ENCODE data around the gene KCTD3. TPM values are rescaled to one million over a fixed set of nuclear protein-coding genes. Genes with fewer than 3 reads are reported as not detected.
A peak's percentile ranks its signal among the peaks of the same experiment; 100 is the strongest.

Gene KCTD3
- total RNA-seq, 1 experiment from 2014 or later = 34.7 TPM

GRCh38 chr1:215523128-215523861 is 43.8 kb upstream of the KCTD3 start:
- no peak overlapping the region for H3K27ac ChIP-seq (ENCODE audit: low read length)
- no peak for TF ChIP-seq SIN3A (IDR thresholded peaks at IDR 0.05; ENCODE audit: borderline replicate concordance, insufficient read depth, low read depth, low read length)
- TF ChIP-seq POLR2AphosphoS5 (IDR thresholded peaks at IDR 0.05; ENCODE audit: low read depth, low read length) = no peak
- TF ChIP-seq CTCF (IDR thresholded peaks at IDR 0.05) = peak; percentile 16; the same call in 1 of the 2 replicates
- TF ChIP-seq TCF7L2 (IDR thresholded peaks at IDR 0.05; ENCODE audit: low read depth, low read length) = no peak
- TF ChIP-seq REST (IDR thresholded peaks at IDR 0.05; ENCODE audit: insufficient read depth in 1 of 2, low read depth in 2 of 2, low read length in 1 of 2) = no peak
- no peak for ATAC-seq
- DNase-seq (ENCODE audit: low read depth, low spot score) = no peak
- no TSS peak for BruUV-seq (replicated peaks)
- ChIA-PET POLR2A (no interaction called here), CTCF (interaction anchor here (1.1 kb wide), 1 partner anchor 342 kb away, joined by 4 read pairs; no protein-coding TSS in a partner anchor)
- no peaks in the 10 kb centered on the region for H3K36me3 ChIP-seq (ENCODE audit: control insufficient read depth, insufficient read depth, low read length)
- H3K27me3 ChIP-seq (ENCODE audit: control insufficient read depth, insufficient read depth, low read length) = no peaks in the 10 kb centered on the region; the same call in 1 of the 2 replicates
- intact Hi-C loops (cut with micrococcal nuclease; ENCODE audit: unreplicated experiment) = loop anchor here (10.0 kb wide), 3 partner anchors 338 to 718 kb away; no protein-coding TSS in a partner anchor
- no peaks in the 10 kb centered on the region for H3K4me1 ChIP-seq (ENCODE audit: control insufficient read depth, insufficient read depth, low read length)
- no peaks in the 10 kb centered on the region for H3K9me3 ChIP-seq (ENCODE audit: control insufficient read depth, insufficient read depth, low read depth, low read length)
- H3K4me3 ChIP-seq (ENCODE audit: low read depth in 2 of 2, low read length in 2 of 2) = no peak overlapping the region
- in situ Hi-C loops (cut with HindIII; ENCODE audit: low pct_unique_long_range_greater_than_20kb, low sequenced_read_pairs) = no loop called here

- Histone ChIP-seq H3K27ac (ENCODE audit: low read length) (no peak overlapping the region), H3K27me3 (ENCODE audit: control insufficient read depth, insufficient read depth, low read length) (peaks cover 2% of the 10 kb centered on the region; the same call in 1 of the 2 replicates), H3K4me1 (ENCODE audit: control insufficient read depth, insufficient read depth, low read length) (no peaks in the 10 kb centered on the region), H3K9me3 (ENCODE audit: control insufficient read depth, insufficient read depth, low read depth, low read length) (no peaks in the 10 kb centered on the region), H3K4me3 (ENCODE audit: low read depth in 2 of 2, low read length in 2 of 2) (no peak overlapping the region), H3K36me3 (ENCODE audit: control insufficient read depth, insufficient read depth, low read length) (no peaks in the 10 kb centered on the region)
- DNase-seq (ENCODE audit: low read depth, low spot score) = no peak
- intact Hi-C loops (cut with micrococcal nuclease; ENCODE audit: unreplicated experiment) (loop anchor here (10.0 kb wide), 3 partner anchors 339 to 719 kb away; no protein-coding TSS in a partner anchor), in situ Hi-C loops (cut with HindIII; ENCODE audit: low pct_unique_long_range_greater_than_20kb, low sequenced_read_pairs) (no loop called here)
- TF ChIP-seq CTCF (IDR thresholded peaks at IDR 0.05) (no peak), TCF7L2 (IDR thresholded peaks at IDR 0.05; ENCODE audit: low read depth, low read length) (no peak), POLR2AphosphoS5 (IDR thresholded peaks at IDR 0.05; ENCODE audit: low read depth, low read length) (no peak), SIN3A (IDR thresholded peaks at IDR 0.05; ENCODE audit: borderline replicate concordance, insufficient read depth, low read depth, low read length) (no peak), REST (IDR thresholded peaks at IDR 0.05; ENCODE audit: insufficient read depth in 1 of 2, low read depth in 2 of 2, low read length in 1 of 2) (no peak)
- no TSS peak for BruUV-seq (replicated peaks)
- CTCF ChIA-PET = interaction anchor here (1.1 kb wide), 1 partner anchor 343 kb away, joined by 4 read pairs; no protein-coding TSS in a partner anchor
- POLR2A ChIA-PET = no interaction called here
- ATAC-seq = no peak
Observed at GRCh38 chr1:215523906-215524305, 43.2 kb upstream of the KCTD3 start.
